K562 (cell line): ENCODE measurements around the gene ILKAP. TPM values are rescaled to one million over a fixed set of nuclear protein-coding genes. Genes with fewer than 3 reads are reported as not detected.

Experiments
- AFF4 ChIP-seq: sonication (generic); formaldehyde crosslinking; IDR thresholded peaks from 2 replicates; pipeline ENCODE4 v1.8.0; 2023; ENCODE audit warnings: mild to moderate bottlenecking, missing genetic modification reagents
- CBFB ChIP-seq: sonication (generic); formaldehyde crosslinking; IDR thresholded peaks from 2 replicates; pipeline ENCODE4 v1.4.0; 2020; ENCODE audit warnings: mild to moderate bottlenecking, missing genetic modification reagents
- DLX4 ChIP-seq: fragments of 250-450 bp; sonication (Bioruptor Pico); IDR thresholded peaks from 2 replicates; pipeline ENCODE4 v1.6.1; 2021; ENCODE audit warnings: mild to moderate bottlenecking
- HDAC2 ChIP-seq: fragments of 450-650 bp; IDR thresholded peaks from 2 replicates; pipeline ENCODE4 v1.6.1; 2016; ENCODE audit warnings: mild to moderate bottlenecking
- MBD1 ChIP-seq: fragments of 250-450 bp; sonication (Bioruptor Pico); IDR thresholded peaks from 2 replicates; pipeline ENCODE4 v1.8.0; 2022; ENCODE audit warnings: inconsistent platforms
- NCOR1 ChIP-seq: fragments of 450-650 bp; IDR thresholded peaks from 2 replicates; pipeline ENCODE4 v1.6.1; 2016; ENCODE audit warnings: mild to moderate bottlenecking, moderate library complexity
- RAD21 ChIP-seq, 2 experiments: fragments of 250-450 bp in 1 of 2; fragments of 450-650 bp in 1 of 2; sonication (Bioruptor Pico) in 1 of 2; formaldehyde crosslinking in 1 of 2; IDR thresholded peaks in 1 of 2; conservative IDR thresholded peaks in 1 of 2; 2 replicates each; pipeline versions ENCODE4 v1.4.0 to v1.8.0; 2020 to 2022; ENCODE audit warnings: mild to moderate bottlenecking in 2 of 2, moderate library complexity in 1 of 2
- RUNX1 ChIP-seq: sonication (generic); IDR thresholded peaks from 2 replicates; pipeline ENCODE4 v1.6.1; 2016; ENCODE audit warnings: antibody characterized with exemption, low read depth
- TAF15 ChIP-seq: fragments of 200-400 bp; formaldehyde crosslinking; IDR thresholded peaks from 2 replicates; pipeline ENCODE4 v1.6.1; 2017; ENCODE audit warnings: mild to moderate bottlenecking, low read depth, low read length, moderate library complexity
- THRAP3 ChIP-seq: fragments of 450-650 bp; IDR thresholded peaks from 2 replicates; pipeline ENCODE4 v1.6.1; 2016; ENCODE audit warnings: mild to moderate bottlenecking, inconsistent platforms, borderline replicate concordance
- USF2 ChIP-seq: sonication (generic); formaldehyde crosslinking; IDR thresholded peaks from 2 replicates; pipeline ENCODE4 v1.5.0; 2020; ENCODE audit warnings: missing genetic modification reagents
- XRCC3 ChIP-seq: fragments of 450-650 bp; IDR thresholded peaks from 2 replicates; pipeline ENCODE4 v1.6.1; 2017; ENCODE audit warnings: mild to moderate bottlenecking, moderate library complexity
- ZNF311 ChIP-seq: fragments of 250-450 bp; sonication (Bioruptor Pico); IDR thresholded peaks from 2 replicates; pipeline ENCODE4 v1.4.0; 2020; ENCODE audit warnings: mild to moderate bottlenecking, moderate library complexity
- ZNF347 ChIP-seq: fragments of 450-650 bp; formaldehyde crosslinking; IDR thresholded peaks from 2 replicates; pipeline ENCODE4 v1.4.0; 2020; ENCODE audit warnings: low read depth, mild to moderate bottlenecking, moderate library complexity
- ZNF445 ChIP-seq: fragments of 250-450 bp; sonication (Bioruptor Pico); IDR thresholded peaks from 2 replicates; pipeline ENCODE4 v1.4.0; 2020; ENCODE audit warnings: low read depth, mild to moderate bottlenecking, moderate library complexity
- ZNF449 ChIP-seq: fragments of 250-450 bp; sonication (Bioruptor Pico); IDR thresholded peaks from 2 replicates; pipeline ENCODE4 v1.8.0; 2022; ENCODE audit warnings: moderate library complexity, mild to moderate bottlenecking, inconsistent platforms
- polyA plus RNA-seq, 8 experiments: library from polyadenylated mRNA; depleted of rRNA in 4 of 8; stranded (reverse) in 5 of 8; unstranded in 3 of 8; fragments of >200 nt; fragmentation: Nextera tagmentation in 2 of 8; fragmentation: Illumina TruSeq in 1 of 8; extraction: Ambion mirVana in 2 of 8; extraction: Trizol in 1 of 8; gene quantifications; 2 replicates each; pipeline versions ENCODE4 v1.2.1 to v1.2.3, GENCODE V29; 2011 to 2014; ENCODE audit warnings: inconsistent platforms in 1 of 8, missing spikeins in 1 of 8
- total RNA-seq, 7 experiments: library from RNA; depleted of rRNA in 6 of 7; stranded (reverse); fragments of >200 nt in 6 of 7; fragmentation: Illumina TruSeq in 2 of 7; extraction: Trizol in 2 of 7; gene quantifications; 2 replicates each; pipeline versions ENCODE4 v1.2.1 to v1.2.3, GENCODE V29; 2011 to 2021; ENCODE audit warnings: low replicate concordance in 1 of 7

The ILKAP gene
- total and polyA plus RNA-seq, 9 of the 15 experiments (the other 6 are each of a cell fraction or from before 2014, with no cell fraction given): 3.1 to 43.9 (median 20.7) TPM

- TF ChIP-seq CBFB (peak; percentile 77), TAF15 (no peak), NCOR1 (no peak), XRCC3 (no peak), THRAP3 (no peak), RUNX1 (no peak), ZNF347 (CRISPR knock-in tag) (no peak), AFF4 (CRISPR knock-in tag) (peak; percentile 69; the same call in 1 of the 2 replicates), ZNF311 (CRISPR knock-in tag) (no peak), ZNF449 (no peak), RAD21 (CRISPR knock-in tag; conservative IDR thresholded peaks at IDR 0.05 in 1 of 2, IDR thresholded peaks at IDR 0.05 in 1 of 2) (no peak), DLX4 (CRISPR knock-in tag) (no peak), HDAC2 (0 out of 2 replicates have a peak, but pooled peaks have one; percentile 24), USF2 (CRISPR knock-in tag) (peak; percentile 44; the same call in 1 of the 2 replicates), ZNF445 (CRISPR knock-in tag) (no peak), MBD1 (CRISPR knock-in tag) (no peak)
Measured at GRCh38 chr2:238238766-238239542, 35.5 kb upstream of the ILKAP start (continued).
